Panc1 (cell line): Measurements from ENCODE around the gene AATK. TPM values are rescaled to one million over a fixed set of nuclear protein-coding genes. Genes with fewer than 3 reads are reported as not detected.

ENCODE experiments used
- ATAC-seq: fragments of 200-7000 bp; cut with Tn5 transposase; 2 replicates; pipeline ENCODE4 v1.9.1; 2020; ENCODE audit warnings: mild to moderate bottlenecking, moderate library complexity
- BruUV-seq: library from RNA; stranded (reverse); fragments of 400-500 nt; replicated peaks from 2 replicates; lab custom pipeline; 2021; lab: Mats Ljungman, UMichigan
- CTCF ChIA-PET: fragments of 300-600 bp; sonication (Branson Sonifier 250); formaldehyde crosslinking; loops from one replicate; lab custom pipeline; 2022; ENCODE audit warnings: antibody characterized with exemption; lab: Charles Lee
- POLR2A ChIA-PET: fragments of 300-600 bp; sonication (Branson Sonifier 250); formaldehyde crosslinking; loops from one replicate; lab custom pipeline; 2022; ENCODE audit warnings: antibody characterized with exemption; lab: Charles Lee
- DNase-seq: peaks from one replicate; pipeline ENCODE4 v3.0.0-alpha.2; 2010; ENCODE audit warnings: low read depth, low spot score
- H3K27ac ChIP-seq: 2 replicates; pipeline ENCODE4 v1.5.1; 2011; ENCODE audit warnings: mild to moderate bottlenecking, low read length, inconsistent platforms
- H3K27me3 ChIP-seq: fragments of 200-500 bp; sonication (Bioruptor generic); 2 replicates; pipeline ENCODE4 v1.6.0; 2014; ENCODE audit warnings: low read length, inconsistent platforms; ENCODE audit not compliant: control insufficient read depth, insufficient read depth
- H3K36me3 ChIP-seq: fragments of 200-500 bp; sonication (Bioruptor generic); 2 replicates; pipeline ENCODE4 v1.5.1; 2014; ENCODE audit warnings: inconsistent platforms, mild to moderate bottlenecking, low read length, moderate library complexity; ENCODE audit not compliant: control insufficient read depth, insufficient read depth
- H3K4me1 ChIP-seq: 2 replicates; pipeline ENCODE4 v1.5.1; 2011; ENCODE audit warnings: inconsistent platforms, mild to moderate bottlenecking, low read length, moderate library complexity; ENCODE audit not compliant: control insufficient read depth, insufficient read depth
- H3K4me3 ChIP-seq, 2 experiments: 2 replicates each; pipeline ENCODE4 v1.5.1; 2011 to 2012; ENCODE audit warnings: low read depth in 2 of 2, low read length in 2 of 2, mild to moderate bottlenecking in 2 of 2, inconsistent platforms in 1 of 2, moderate library complexity in 1 of 2
- H3K9me3 ChIP-seq: fragments of 200-500 bp; sonication (Bioruptor generic); 2 replicates; pipeline ENCODE4 v1.5.1; 2014; ENCODE audit warnings: low read depth, mild to moderate bottlenecking, inconsistent platforms, low read length, moderate library complexity; ENCODE audit not compliant: control insufficient read depth, insufficient read depth
- POLR2AphosphoS5 ChIP-seq: IDR thresholded peaks from 2 replicates; pipeline ENCODE4 v1.6.1; 2012; ENCODE audit warnings: mild to moderate bottlenecking, low read depth, low read length, moderate library complexity
- SIN3A ChIP-seq: IDR thresholded peaks from 2 replicates; pipeline ENCODE4 v1.6.1; 2012; ENCODE audit warnings: low read depth, mild to moderate bottlenecking, low read length, moderate library complexity, borderline replicate concordance; ENCODE audit not compliant: insufficient read depth
- TCF7L2 ChIP-seq: IDR thresholded peaks from 2 replicates; pipeline ENCODE4 v1.6.1; 2011; ENCODE audit warnings: mild to moderate bottlenecking, low read depth, low read length, inconsistent platforms
- in situ Hi-C: cut with HindIII; loops from 2 replicates; pipeline ENCODE4 v1.10.0; 2016; ENCODE audit warnings: low sequenced_read_pairs, low pct_unique_long_range_greater_than_20kb
- intact Hi-C: fragments of 100-400 bp; cut with micrococcal nuclease; formaldehyde crosslinking; loops from one replicate; pipeline ENCODE4 v1.10.0; 2022; ENCODE audit not compliant: unreplicated experiment
- total RNA-seq: library from RNA; stranded (reverse); gene quantifications from one replicate; pipeline ENCODE4 v1.2.1, GENCODE V29; 2021; ENCODE audit not compliant: unreplicated experiment
- TF ChIP-seq, protein P1 (sequence below), 2 experiments: IDR thresholded peaks; 2 replicates each; pipeline ENCODE4 v1.6.1; 2011 to 2012; ENCODE audit warnings: low read depth in 2 of 2, control low read depth in 1 of 2, low read length in 1 of 2, mild to moderate bottlenecking in 1 of 2, moderate library complexity in 1 of 2; ENCODE audit not compliant: insufficient read depth in 1 of 2
- TF ChIP-seq, protein P2 (sequence below): fragments of 450-650 bp; IDR thresholded peaks from 2 replicates; pipeline ENCODE4 v1.5.1; 2017; ENCODE audit warnings: mild to moderate bottlenecking

The AATK gene
- total RNA-seq, 1 experiment from 2014 or later, result 3.7 TPM

DNA sequence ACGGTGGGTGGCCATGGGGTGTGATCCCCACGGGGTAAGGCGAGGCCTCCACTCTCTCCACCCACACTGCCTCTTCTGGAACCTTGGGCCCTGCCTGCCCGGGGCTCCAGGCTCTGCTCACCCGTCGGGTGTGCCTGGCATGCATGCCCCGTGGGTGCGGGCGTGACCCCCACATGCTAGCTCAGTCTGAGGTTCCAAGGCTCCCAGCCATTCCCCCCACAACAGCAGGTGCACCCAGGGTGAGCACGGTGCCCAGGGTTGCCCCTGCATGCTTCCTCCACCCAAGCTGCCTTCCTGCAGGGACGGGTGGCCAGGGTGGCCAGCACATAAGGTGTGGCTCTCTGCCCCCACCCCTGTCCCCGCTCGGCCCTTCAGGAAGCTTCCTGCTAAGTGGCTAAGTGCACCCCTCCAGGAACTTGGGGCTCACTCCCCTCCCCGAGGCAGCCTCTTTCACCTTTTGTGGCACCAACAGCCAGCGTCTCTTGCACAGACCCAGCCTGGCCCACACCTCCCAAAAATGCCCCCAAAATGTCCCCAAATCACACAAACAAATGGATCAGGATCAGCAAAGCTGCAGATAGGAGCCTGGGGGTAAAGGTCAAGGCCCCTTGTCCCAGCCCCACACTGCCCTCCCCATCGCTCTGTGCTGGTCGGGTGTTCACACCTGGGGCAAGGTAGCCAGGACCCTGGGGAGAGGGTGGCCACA, 22.2 kb downstream of the AATK start:
- no peak for ATAC-seq
- intact Hi-C loops (loop anchor here (2.0 to 5.0 kb wide), 3 partner anchors 38 to 97 kb away; no protein-coding TSS in a partner anchor), in situ Hi-C loops (loop anchor here (5.0 kb wide), 1 partner anchor 63 kb away; no protein-coding TSS in a partner anchor)
- ChIA-PET CTCF (interaction anchor here (0.9 to 1.4 kb wide), 4 partner anchors 32 to 77 kb away, joined by 3 to 4 read pairs (median 3); no protein-coding TSS in a partner anchor), POLR2A (no interaction called here)
- H3K27ac ChIP-seq, result no peak overlapping the region
- H3K27me3 ChIP-seq, result no peaks in the 10 kb centered on the region
- H3K4me1 ChIP-seq, result no peaks in the 10 kb centered on the region; the same call in 1 of the 2 replicates
- BruUV-seq, result no TSS peak
- no peaks in the 10 kb centered on the region for H3K36me3 ChIP-seq
- TF ChIP-seq TCF7L2, result no peak
- no peak for TF ChIP-seq POLR2AphosphoS5
- TF ChIP-seq, protein P1, sequence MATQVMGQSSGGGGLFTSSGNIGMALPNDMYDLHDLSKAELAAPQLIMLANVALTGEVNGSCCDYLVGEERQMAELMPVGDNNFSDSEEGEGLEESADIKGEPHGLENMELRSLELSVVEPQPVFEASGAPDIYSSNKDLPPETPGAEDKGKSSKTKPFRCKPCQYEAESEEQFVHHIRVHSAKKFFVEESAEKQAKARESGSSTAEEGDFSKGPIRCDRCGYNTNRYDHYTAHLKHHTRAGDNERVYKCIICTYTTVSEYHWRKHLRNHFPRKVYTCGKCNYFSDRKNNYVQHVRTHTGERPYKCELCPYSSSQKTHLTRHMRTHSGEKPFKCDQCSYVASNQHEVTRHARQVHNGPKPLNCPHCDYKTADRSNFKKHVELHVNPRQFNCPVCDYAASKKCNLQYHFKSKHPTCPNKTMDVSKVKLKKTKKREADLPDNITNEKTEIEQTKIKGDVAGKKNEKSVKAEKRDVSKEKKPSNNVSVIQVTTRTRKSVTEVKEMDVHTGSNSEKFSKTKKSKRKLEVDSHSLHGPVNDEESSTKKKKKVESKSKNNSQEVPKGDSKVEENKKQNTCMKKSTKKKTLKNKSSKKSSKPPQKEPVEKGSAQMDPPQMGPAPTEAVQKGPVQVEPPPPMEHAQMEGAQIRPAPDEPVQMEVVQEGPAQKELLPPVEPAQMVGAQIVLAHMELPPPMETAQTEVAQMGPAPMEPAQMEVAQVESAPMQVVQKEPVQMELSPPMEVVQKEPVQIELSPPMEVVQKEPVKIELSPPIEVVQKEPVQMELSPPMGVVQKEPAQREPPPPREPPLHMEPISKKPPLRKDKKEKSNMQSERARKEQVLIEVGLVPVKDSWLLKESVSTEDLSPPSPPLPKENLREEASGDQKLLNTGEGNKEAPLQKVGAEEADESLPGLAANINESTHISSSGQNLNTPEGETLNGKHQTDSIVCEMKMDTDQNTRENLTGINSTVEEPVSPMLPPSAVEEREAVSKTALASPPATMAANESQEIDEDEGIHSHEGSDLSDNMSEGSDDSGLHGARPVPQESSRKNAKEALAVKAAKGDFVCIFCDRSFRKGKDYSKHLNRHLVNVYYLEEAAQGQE (IDR thresholded peaks at IDR 0.05; ENCODE audit: insufficient read depth in 1 of 2, low read depth in 2 of 2, low read length in 1 of 2), result no peak
- no peak for TF ChIP-seq SIN3A
- TF ChIP-seq, protein P2, sequence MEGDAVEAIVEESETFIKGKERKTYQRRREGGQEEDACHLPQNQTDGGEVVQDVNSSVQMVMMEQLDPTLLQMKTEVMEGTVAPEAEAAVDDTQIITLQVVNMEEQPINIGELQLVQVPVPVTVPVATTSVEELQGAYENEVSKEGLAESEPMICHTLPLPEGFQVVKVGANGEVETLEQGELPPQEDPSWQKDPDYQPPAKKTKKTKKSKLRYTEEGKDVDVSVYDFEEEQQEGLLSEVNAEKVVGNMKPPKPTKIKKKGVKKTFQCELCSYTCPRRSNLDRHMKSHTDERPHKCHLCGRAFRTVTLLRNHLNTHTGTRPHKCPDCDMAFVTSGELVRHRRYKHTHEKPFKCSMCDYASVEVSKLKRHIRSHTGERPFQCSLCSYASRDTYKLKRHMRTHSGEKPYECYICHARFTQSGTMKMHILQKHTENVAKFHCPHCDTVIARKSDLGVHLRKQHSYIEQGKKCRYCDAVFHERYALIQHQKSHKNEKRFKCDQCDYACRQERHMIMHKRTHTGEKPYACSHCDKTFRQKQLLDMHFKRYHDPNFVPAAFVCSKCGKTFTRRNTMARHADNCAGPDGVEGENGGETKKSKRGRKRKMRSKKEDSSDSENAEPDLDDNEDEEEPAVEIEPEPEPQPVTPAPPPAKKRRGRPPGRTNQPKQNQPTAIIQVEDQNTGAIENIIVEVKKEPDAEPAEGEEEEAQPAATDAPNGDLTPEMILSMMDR, result no peak
- H3K9me3 ChIP-seq, result no peaks in the 10 kb centered on the region
- H3K4me3 ChIP-seq, result no peak overlapping the region
- no peak for DNase-seq

DNA sequence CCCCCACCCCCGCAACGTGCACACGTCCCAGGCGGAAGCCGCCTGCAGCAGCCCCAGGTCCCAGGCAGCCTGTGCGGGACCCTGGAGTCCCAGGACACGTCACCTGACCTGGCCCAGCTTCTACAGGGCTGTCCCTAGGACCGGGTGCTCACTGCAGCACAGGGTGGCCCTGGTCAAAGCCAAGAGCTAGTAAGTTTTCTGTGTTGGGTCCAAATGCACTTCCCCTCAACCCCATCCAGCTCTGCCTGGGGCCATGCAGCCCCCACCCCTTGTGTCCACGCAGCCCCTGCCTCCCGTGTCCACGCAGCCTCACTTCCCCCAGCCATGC, 22.9 kb downstream of the AATK start:
- no peak for TF ChIP-seq SIN3A
- TF ChIP-seq, protein P2, result no peak
- TF ChIP-seq, protein P1 (IDR thresholded peaks at IDR 0.05; ENCODE audit: insufficient read depth in 1 of 2, low read depth in 2 of 2, low read length in 1 of 2), result no peak
- TF ChIP-seq TCF7L2, result no peak
- no peak for TF ChIP-seq POLR2AphosphoS5
- Histone ChIP-seq H3K4me3 (no peak overlapping the region), H3K36me3 (no peaks in the 10 kb centered on the region), H3K27me3 (no peaks in the 10 kb centered on the region), H3K4me1 (no peaks in the 10 kb centered on the region; the same call in 1 of the 2 replicates), H3K9me3 (no peaks in the 10 kb centered on the region), H3K27ac (no peak overlapping the region)
- intact Hi-C loops (loop anchor here (2.0 to 5.0 kb wide), 3 partner anchors 39 to 98 kb away; no protein-coding TSS in a partner anchor), in situ Hi-C loops (loop anchor here (5.0 kb wide), 1 partner anchor 64 kb away; no protein-coding TSS in a partner anchor)
- ATAC-seq (peak; percentile 66), DNase-seq (no peak)
- POLR2A ChIA-PET, result no interaction called here
- CTCF ChIA-PET, result interaction anchor here (0.5 to 1.4 kb wide), 9 partner anchors 33 to 341 kb away, joined by 3 to 10 read pairs (median 4); no protein-coding TSS in a partner anchor
- BruUV-seq, result no TSS peak
